MG63 (cell line): ENCODE data around the gene CYP24A1. TPM values are rescaled to one million over a fixed set of nuclear protein-coding genes. Genes with fewer than 3 reads are reported as not detected.

Source experiments
- DNase-seq: peaks from one replicate; pipeline ENCODE4 v3.0.0-alpha.2; 2020
- H3K27me3 ChIP-seq: fragments of 250-450 bp; sonication (Bioruptor Pico); 2 replicates; pipeline ENCODE4 v1.5.1; 2020; ENCODE audit warnings: mild to moderate bottlenecking, moderate library complexity
- H3K36me3 ChIP-seq: fragments of 250-450 bp; sonication (Bioruptor Pico); 2 replicates; pipeline ENCODE4 v1.5.1; 2020; ENCODE audit warnings: mild to moderate bottlenecking, moderate library complexity
- H3K4me3 ChIP-seq: fragments of 250-450 bp; sonication (Bioruptor Pico); 2 replicates; pipeline ENCODE4 v1.5.1; 2020; ENCODE audit warnings: mild to moderate bottlenecking, moderate library complexity
- H3K9me3 ChIP-seq: fragments of 250-450 bp; sonication (Bioruptor Pico); 2 replicates; pipeline ENCODE4 v1.5.1; 2020; ENCODE audit warnings: mild to moderate bottlenecking, moderate library complexity
- total RNA-seq: library from RNA; depleted of rRNA; stranded (reverse); fragments of >200 nt; shearing (Covaris generic); gene quantifications from 2 replicates; pipeline ENCODE4 v1.2.3, GENCODE V29; 2014; ENCODE audit warnings: low replicate concordance

Gene CYP24A1
- total RNA-seq, 1 experiment from 2014 or later = not detected

DNA sequence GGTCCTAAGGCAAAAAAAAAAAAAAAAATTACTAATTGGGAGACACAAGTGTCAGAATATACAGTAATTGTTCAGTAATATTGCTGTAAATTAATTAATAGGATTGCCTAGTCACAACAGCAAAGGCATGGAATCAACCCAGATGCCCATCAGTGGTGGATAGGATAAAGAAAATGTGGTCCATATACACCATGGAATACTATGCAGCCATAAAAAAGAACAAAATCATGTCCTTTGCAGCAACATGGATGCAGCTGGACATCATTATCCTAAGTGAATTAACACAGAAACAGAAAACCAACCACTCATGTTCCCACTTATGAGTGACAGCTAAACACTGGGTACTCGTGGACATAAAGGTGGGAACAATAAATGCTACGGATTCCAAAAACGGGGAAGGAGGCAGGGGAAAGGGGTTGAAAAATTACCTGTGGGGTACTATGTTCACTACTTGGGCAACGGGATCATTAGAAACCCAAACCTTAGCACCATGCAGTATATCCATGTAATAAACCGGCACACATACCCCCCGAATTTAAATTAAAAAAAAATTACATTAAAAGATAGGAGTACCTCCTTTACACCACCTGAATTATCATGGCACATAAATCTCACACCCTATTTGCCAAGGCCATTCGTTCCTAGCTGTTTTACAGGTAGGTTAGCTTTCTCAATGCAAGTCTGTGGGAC, 33.4 kb upstream of the CYP24A1 start:
- no peak for DNase-seq
- peak overlapping the region; percentile 96 for H3K4me3 ChIP-seq
- H3K9me3 ChIP-seq = no peaks in the 10 kb centered on the region
- no peaks in the 10 kb centered on the region for H3K27me3 ChIP-seq
- H3K36me3 ChIP-seq = peaks cover 24% of the 10 kb centered on the region

DNA sequence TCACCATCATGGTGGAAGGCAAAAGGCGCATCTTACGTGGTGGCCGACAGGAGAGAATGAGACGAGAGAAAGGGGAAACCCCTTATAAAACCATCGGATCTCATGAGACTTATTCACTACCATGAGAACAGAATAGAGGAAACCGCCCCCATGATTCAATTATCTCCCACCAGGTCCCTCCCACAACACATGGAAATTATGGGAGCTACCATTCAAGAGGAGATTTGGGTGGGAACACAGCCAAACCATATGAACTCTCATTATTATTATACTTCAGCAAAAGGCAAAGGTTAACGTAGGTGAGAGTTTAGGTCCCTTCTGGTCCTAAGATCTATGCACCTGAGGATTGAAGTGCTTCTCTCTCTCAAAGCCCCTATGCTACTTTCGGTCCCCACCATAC, 31.7 kb upstream of the CYP24A1 start:
- H3K9me3 ChIP-seq = no peaks in the 10 kb centered on the region
- DNase-seq = no peak
- no peak overlapping the region for H3K4me3 ChIP-seq
- H3K27me3 ChIP-seq = no peaks in the 10 kb centered on the region
- H3K36me3 ChIP-seq = peaks cover 8% of the 10 kb centered on the region

DNA sequence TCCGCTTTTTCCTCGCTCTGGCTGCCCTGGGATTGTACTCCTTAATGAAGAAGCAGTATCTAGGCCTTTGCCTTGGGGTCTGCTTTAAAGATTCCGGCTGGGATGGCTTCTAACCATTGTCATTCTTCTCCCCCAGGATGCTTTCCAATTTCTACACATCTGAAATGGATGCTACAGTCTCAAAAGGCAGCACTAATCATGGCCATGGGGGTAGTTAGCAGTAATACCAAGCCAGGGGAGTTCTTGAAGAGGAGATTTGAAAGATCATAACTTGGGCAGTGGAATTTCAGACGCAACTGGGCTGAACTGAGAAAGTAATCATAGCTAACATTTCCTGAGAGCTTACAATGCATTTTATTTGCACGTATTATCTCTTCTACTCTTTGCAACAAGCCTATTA, 30.7 kb upstream of the CYP24A1 start:
- Histone ChIP-seq H3K36me3 (0 out of 2 replicates have a peak, but pooled peaks cover 2% of the 10 kb centered on the region), H3K9me3 (no peaks in the 10 kb centered on the region), H3K4me3 (no peak overlapping the region), H3K27me3 (no peaks in the 10 kb centered on the region)
- no peak for DNase-seq

DNA sequence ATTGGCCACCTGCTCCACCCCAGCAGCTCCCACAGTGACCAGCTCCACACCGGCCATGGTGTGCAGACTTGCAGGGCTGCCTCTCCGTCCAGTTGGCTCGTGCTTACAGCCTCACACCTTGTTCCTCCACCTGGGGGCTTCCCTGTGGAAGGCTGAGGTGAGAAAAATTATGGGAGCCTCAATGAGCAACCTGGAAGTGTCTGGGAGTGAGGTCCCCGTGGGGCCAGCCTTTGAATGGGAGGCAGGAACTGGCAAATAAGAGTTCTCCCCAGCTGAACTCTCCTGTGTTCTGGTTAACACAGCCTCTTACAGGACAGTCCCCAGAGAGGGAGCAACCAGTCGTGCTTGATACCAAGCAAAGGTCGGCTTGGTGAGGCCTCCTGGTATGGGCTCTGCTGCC, 30.3 kb upstream of the CYP24A1 start:
- Histone ChIP-seq H3K9me3 (no peaks in the 10 kb centered on the region), H3K36me3 (0 out of 2 replicates have a peak, but pooled peaks cover 2% of the 10 kb centered on the region), H3K27me3 (no peaks in the 10 kb centered on the region), H3K4me3 (no peak overlapping the region)
- DNase-seq = no peak

DNA sequence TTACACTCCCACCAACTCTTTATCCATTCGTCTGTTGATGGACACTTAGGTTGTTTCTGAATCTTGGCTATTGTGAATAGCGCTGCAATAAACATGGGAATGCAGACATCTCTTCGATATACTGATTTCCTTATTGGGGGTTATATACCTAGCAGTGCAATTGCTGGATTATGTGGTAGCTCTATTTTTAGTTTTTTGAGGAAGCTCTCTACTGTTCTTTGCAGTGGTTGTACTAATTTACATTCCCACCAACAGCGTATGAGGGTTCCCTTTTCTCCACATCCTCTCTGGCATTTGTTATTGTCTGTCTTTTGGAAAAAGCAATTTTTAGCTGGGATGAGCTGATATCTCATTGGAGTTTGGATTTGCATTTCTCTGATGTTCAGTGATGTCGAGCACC, 29.5 kb upstream of the CYP24A1 start:
- no peak overlapping the region for H3K4me3 ChIP-seq
- H3K9me3 ChIP-seq = no peaks in the 10 kb centered on the region
- H3K36me3 ChIP-seq = 0 out of 2 replicates have a peak, but pooled peaks cover 1% of the 10 kb centered on the region
- no peak for DNase-seq
- no peaks in the 10 kb centered on the region for H3K27me3 ChIP-seq

DNA sequence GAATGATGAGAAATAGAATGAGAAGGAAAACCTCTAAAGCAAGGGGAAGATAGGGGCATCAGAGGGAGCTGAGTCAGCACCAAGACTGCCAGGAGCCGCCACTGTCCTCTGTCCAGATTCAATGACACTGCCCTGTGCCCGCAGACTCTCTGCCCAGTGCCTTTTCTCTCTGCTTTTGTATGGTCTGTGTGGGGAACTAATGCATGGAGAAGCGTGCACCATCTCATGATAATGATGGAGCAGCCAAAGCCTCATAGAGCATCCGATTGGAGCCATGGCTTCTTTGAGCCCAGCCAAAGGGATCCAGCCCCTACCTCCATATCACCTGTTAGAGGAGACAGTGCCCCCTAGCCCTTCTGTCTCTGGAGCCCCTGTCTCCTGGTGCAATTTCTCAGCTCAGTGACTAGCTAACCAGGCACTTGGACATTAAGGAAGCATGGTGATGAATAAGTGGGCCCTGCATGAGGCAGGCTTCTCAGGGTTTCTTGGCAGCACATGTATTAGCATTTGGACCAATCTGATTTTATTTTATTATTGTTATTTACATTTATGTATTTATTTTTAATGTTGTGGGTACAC, 27.6 kb upstream of the CYP24A1 start:
- H3K27me3 ChIP-seq = no peaks in the 10 kb centered on the region
- DNase-seq = no peak
- H3K9me3 ChIP-seq = no peaks in the 10 kb centered on the region
- no peaks in the 10 kb centered on the region for H3K36me3 ChIP-seq
- H3K4me3 ChIP-seq = no peak overlapping the region

DNA sequence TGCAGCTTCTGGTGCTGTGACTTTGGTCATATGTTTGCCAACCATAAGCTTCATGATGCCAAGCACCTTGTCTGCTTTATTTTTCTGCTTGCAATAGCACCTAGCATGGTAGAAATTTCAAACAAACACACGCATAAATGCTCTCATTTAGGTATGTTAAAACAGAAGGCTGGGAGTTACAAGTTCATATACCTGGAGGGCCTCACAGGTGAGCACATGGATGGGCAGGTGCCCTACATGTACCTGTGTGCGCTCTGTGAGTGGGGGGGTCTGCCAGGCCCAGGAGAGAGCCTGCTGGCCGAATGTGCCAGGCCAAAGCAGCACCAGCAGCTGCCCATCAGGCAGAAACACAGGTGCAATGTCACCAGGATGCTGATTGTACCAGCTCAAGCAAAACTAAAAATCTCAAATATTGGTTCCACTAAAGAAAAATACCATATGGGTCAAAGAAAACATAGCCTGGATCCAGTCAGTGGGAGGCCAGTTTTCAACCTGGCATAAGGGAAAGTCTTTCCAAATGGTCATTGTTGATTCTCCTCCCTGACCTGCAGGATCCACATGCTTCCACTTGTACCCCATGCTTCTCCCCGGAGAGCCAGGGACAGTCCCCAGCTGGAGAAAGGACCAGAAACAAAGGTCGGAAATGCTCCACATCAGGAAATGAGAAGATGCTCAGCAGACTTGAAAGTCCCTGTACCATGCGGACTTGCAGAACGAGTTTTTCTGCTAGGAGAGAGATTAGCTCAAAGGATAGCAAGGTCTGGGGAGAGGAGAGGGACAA, 26.9 kb upstream of the CYP24A1 start:
- H3K36me3 ChIP-seq = no peaks in the 10 kb centered on the region
- H3K4me3 ChIP-seq = no peak overlapping the region
- no peaks in the 10 kb centered on the region for H3K9me3 ChIP-seq
- DNase-seq = no peak
- H3K27me3 ChIP-seq = no peaks in the 10 kb centered on the region

DNA sequence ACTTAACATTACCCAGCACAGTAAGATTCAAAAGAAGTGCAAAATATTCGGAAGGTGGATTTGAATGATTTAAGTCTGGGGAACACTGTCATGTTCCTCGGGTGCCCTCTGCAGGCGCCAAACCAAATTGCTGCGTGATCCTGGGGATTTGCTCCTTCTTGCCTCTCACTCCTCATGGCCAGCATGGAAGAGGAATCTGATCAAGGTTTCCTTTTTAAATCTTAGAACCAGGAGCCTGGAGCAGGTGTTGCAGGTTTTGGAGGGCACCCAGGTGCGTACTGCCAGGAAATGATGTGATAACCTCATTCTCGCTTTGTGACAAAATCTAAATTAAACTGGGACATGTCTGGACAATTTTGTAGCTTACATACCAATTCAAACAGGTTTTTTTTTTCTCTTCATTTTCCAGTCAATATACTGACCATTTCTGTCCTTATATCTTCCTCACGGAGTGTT, 26.0 kb upstream of the CYP24A1 start:
- DNase-seq = peak; percentile 61
- H3K4me3 ChIP-seq = no peak overlapping the region

DNA sequence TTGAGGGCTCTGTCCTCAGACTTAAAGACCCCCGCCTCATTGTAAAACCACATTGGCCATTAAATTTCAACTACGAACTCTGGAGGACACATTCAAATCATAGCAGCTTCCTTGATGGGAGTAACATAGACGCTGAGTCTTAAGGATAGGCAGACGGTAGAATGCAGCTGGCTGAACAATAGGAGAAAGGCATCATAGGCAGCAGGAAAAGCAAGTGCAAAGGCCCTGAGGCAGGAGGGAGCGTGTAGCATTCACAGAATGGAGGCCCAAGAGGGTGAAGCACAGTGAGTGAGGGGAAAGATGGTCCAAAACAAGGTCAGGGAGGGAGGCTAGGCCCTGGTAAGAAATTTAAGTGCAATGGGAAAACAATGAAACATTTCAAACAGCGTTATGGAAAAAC, 25.5 kb upstream of the CYP24A1 start:
- Histone ChIP-seq H3K4me3 (no peak overlapping the region), H3K9me3 (no peaks in the 10 kb centered on the region), H3K36me3 (no peaks in the 10 kb centered on the region), H3K27me3 (no peaks in the 10 kb centered on the region)
- DNase-seq = no peak

More for the DNA sequence above, 26.0 kb upstream of the CYP24A1 start:
- Histone ChIP-seq H3K27me3 (no peaks in the 10 kb centered on the region), H3K9me3 (no peaks in the 10 kb centered on the region), H3K36me3 (no peaks in the 10 kb centered on the region)

DNA sequence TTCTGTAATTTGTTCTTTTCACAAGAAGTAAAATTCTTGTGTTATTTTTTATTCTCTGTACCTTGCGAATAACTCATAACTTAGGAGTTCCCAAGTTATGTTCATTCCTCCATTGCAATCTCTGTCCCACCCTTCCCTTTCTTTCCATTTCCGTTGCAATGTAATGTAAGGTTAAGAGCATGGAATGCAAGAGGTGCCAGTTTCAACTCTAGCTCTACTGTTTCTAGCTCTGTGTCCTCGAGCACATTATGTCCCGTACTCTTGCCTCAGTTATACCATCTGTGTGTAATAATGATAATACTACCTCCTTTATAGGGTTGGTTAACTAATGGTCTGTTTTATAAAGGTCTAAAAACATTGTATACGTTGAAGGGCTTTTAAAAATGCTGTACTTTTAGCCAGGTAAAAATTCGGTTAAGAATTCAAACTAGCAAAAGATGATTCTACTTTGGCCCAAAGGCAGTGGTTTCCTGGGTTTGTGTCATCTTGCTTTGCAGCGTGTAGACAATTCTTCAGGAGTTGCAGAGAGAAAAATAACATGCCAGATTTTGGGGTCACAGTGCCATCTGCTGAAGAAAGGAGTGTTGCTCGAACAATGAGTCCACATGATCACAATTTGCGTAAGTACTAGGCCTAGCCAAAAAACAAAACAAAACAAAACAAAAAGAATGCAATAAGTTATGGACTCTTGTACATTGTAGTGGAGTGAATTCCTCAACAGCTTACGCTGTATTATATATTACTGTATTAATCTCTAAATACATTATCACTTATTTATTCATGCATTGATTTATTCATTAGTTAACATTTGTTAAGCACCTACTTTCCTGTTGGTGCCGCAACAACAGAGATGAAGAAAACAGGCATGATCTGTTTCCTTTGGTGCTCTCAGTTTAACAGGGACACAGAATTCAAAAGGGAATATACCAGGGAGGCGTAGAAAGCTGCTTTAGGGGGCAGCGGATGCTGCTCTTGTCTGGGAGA, 24.1 kb upstream of the CYP24A1 start:
- Histone ChIP-seq H3K27me3 (no peaks in the 10 kb centered on the region), H3K4me3 (no peak overlapping the region), H3K36me3 (no peaks in the 10 kb centered on the region), H3K9me3 (no peaks in the 10 kb centered on the region)
- peak; percentile 40 for DNase-seq

DNA sequence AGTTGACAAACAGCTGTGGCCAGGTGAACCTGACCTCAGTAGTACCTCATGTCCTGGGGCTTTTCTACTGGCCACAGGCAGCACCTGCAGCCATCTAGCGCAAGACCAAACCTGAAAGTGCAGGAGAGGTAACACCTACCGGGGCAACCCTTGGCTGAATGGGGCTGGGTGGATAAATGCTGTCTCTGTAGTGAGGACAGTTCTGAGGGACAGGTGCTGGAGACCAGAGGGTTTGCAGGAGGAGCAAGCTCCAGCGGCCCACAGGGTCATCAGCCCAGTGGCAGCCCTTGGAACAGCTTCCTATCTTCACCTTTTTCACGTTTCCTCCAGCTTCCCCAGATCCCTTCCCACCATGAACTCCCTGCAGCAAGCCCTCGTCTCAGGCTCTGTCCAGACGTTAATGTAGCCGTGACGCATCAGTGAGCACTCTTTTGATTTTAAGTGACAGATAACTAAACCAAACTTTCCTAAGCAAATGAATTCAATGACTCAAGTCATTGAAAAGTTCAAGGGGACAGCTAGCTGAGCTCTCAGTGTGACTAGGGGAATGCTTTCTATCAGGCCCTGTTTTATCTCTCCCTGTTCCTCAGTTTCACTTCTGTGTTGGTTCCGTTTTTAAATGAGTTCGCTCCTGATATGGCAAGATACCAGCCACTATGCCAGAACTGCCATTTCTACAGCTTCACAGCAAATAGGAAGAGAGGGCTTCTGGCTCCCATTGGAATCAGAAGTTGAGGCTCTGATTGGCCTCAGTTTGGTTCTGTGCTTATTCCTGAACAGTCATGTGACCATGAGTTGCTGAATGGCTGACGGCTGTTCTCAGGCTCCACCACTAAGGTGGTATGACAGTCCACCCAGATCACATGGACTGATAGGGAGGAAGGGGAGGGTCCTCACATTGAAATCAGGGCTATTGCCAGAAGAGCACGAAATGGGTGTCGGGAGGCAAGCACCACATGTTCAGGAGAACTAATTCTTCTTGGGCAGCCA, 22.0 kb upstream of the CYP24A1 start:
- Histone ChIP-seq H3K4me3 (no peak overlapping the region), H3K9me3 (no peaks in the 10 kb centered on the region), H3K36me3 (no peaks in the 10 kb centered on the region), H3K27me3 (no peaks in the 10 kb centered on the region)
- no peak for DNase-seq

DNA sequence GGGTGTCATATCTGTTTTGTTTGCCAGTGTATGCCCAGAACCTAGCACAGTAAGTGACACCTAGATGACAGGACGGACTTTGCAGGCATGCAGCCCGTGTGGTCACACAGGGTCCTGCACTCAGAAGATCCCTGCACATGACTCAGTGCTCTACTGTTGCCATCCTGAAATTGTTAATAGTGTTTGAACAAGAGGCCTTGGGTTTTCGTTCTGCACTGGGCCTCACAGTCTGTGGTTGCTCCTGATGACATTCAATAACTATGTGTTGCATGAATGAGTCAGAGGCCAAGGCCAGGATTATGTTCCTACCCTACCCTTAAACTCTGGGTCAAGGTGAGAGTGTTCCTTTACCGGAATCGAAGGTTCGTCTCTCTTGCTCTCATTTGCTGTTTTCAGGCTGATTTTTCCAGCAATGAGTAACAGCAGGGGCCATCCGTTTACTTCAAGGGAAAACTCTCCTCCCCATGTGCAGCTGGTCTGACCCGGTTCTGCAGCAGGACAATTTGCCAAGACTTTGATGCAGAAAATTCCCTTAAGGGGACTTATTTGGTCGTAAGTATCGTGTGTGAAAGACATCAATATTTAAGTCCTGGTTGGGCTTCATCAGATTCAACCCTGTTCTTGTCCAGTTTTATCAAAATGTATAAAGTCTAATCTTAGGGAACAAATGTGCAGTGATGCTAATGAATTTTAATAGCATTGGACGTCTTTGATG, 21.1 kb upstream of the CYP24A1 start:
- Histone ChIP-seq H3K36me3 (no peaks in the 10 kb centered on the region), H3K9me3 (no peaks in the 10 kb centered on the region), H3K27me3 (no peaks in the 10 kb centered on the region), H3K4me3 (no peak overlapping the region)
- peak; percentile 10 for DNase-seq

DNA sequence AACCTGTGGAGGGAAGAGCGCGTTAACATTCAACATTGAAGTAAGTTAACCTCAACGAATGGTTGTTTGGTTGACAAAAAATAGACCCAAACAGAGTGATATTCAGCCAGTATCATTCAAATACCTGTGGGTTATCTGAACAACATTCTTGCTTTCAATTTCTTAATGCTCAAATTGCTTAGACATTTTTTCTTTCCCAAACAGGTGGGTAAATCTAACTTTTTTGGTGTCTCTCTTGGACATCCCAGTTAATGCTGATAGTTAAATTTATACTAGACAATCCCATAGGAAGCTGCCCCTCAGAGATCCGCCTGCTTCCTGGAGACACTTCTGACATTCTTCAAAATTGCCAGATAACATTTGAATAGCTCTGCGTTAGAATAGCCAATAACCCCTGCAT, 20.0 kb upstream of the CYP24A1 start:
- Histone ChIP-seq H3K27me3 (no peaks in the 10 kb centered on the region), H3K4me3 (no peak overlapping the region), H3K9me3 (no peaks in the 10 kb centered on the region), H3K36me3 (no peaks in the 10 kb centered on the region)
- DNase-seq = no peak

DNA sequence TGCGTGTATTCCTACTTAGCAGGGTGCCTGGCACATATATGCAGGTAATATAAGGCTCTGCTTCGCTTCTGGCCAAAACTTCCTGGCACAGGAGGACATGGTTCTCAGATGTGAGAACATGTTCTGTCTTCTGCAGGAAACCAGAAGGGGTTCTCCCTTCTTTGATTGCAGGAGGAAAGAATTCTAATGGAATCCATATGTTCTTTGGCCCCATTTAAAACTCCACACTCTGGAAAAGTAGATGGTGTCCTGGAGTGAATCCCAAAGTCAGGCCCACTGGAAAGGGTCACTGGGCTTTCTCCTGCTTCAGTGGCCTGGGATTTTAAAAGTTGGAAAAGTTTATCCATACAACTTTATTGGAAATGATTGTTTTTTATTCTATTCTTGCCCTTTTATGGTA, 16.4 kb upstream of the CYP24A1 start:
- no peak for DNase-seq
- Histone ChIP-seq H3K27me3 (no peaks in the 10 kb centered on the region; the same call in 1 of the 2 replicates), H3K36me3 (no peaks in the 10 kb centered on the region), H3K4me3 (no peak overlapping the region), H3K9me3 (no peaks in the 10 kb centered on the region)

DNA sequence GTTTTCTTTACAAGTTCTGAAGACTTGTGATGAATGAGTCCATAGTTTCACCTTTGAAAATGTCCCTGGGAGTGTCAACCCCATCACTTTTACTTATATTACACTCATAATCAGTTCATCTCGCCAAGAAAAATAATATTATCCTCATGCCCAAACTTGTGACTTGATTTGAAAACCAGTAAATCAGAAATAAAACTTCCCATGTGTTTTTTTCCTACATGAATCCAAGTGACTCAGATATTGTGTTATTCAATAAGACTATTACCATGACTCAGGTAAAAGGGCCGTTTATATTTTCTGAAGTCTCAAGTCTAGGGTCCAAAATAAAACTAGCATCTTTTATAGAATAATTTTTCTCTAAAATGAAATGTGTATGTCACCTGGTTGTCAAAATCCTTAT, 15.8 kb upstream of the CYP24A1 start:
- H3K36me3 ChIP-seq = no peaks in the 10 kb centered on the region
- H3K4me3 ChIP-seq = no peak overlapping the region
- no peak for DNase-seq
- no peaks in the 10 kb centered on the region; the same call in 1 of the 2 replicates for H3K27me3 ChIP-seq
- H3K9me3 ChIP-seq = no peaks in the 10 kb centered on the region
